BLaER1 treated with 17β-estradiol and CSF1 and Interleukin-3, amounts not matched to agents 10 nM and 100 nM (cell line): Measurements from ENCODE around the gene ZBTB7A.

ENCODE experiments used
- H3K27ac ChIP-seq, 11 experiments: shearing (Covaris generic); formaldehyde crosslinking; 2 replicates each; pipeline ENCODE4 v1.8.1; 2022
- H3K27me3 ChIP-seq, 11 experiments: shearing (Covaris generic); formaldehyde crosslinking; 2 replicates each; pipeline ENCODE4 v1.8.1; 2022
- H3K36me3 ChIP-seq, 11 experiments: shearing (Covaris generic); formaldehyde crosslinking; 2 replicates each; pipeline ENCODE4 v1.8.1; 2022
- H3K4me1 ChIP-seq, 10 experiments: shearing (Covaris generic); formaldehyde crosslinking; 2 replicates each; pipeline ENCODE4 v1.8.1; 2022
- H3K4me2 ChIP-seq, 11 experiments: shearing (Covaris generic); formaldehyde crosslinking; 2 replicates each; pipeline ENCODE4 v1.8.1; 2022
- H3K4me3 ChIP-seq, 10 experiments: shearing (Covaris generic); formaldehyde crosslinking; 2 replicates each; pipeline ENCODE4 v1.8.1; 2022
- H3K9ac ChIP-seq, 11 experiments: shearing (Covaris generic); formaldehyde crosslinking; 2 replicates each; pipeline ENCODE4 v1.8.1; 2022
- H3K9me3 ChIP-seq, 11 experiments: shearing (Covaris generic); formaldehyde crosslinking; replicated peaks in 1 of 11; 2 replicates each; pipeline ENCODE4 v1.8.1; 2022
- H4K20me1 ChIP-seq, 11 experiments: shearing (Covaris generic); formaldehyde crosslinking; 2 replicates each; pipeline ENCODE4 v1.8.1; 2022
- Cebpa-rat ChIP-seq, 11 experiments: shearing (Covaris generic); IDR thresholded peaks; 2 replicates each; pipeline ENCODE4 v1.8.1; 2022

The ZBTB7A gene

GRCh38 chr19:4066682-4067395 is at the start of gene ZBTB7A:
TSS of gene ZBTB7A (minus strand) at chr19:4066899. CDS start at chr19:4055232, 11,667 bp downstream.
- peak within 1 kb of the TSS; percentile 86 to 96 (median 91) for H3K27ac ChIP-seq
- TF ChIP-seq Cebpa-rat (IDR thresholded peaks at IDR 0.05), result no peak
- H3K9ac ChIP-seq, result peak within 1 kb of the TSS; percentile 90 to 100 (median 96)

DNA sequence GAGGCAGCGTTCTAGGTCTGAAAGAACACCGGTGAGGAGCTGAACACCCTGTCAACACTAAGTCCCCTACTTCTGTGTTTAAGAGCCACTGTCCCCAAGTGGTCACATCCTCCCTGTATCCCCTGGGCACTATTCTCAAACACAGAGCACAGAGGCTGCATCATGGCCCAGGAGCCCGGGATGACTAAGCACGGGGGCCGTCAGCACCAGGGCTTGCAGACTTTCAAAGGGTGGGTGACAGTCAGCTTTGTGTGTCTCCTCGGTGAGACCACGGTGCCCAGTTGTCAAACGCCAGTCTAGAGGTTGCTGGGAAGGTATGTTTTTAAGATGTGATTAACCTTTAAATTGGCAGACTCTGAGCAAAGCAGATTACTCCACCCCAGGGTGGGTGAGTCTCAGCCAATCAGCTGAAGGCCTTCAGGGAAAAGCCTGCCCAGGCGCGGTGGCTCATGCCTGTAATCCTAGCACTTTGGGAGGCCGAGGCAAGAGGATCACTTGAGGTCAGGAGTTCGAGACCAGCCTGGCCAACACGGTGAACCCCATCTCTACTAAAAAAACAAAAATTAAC is 49.2 kb upstream of the ZBTB7A start:
- Histone ChIP-seq H3K27me3 (no peaks in the 10 kb centered on the region), H3K4me2 (peak overlapping the region; percentile 75 to 99 (median 97)), H3K27ac (peak overlapping the region in 9 of 11 experiments; percentile 11 to 61 (median 43); a peak in 15 of 22 replicates), H3K4me3 (peak overlapping the region in 5 of 10 experiments; percentile 30 to 54 (median 39); a peak in 7 of 20 replicates), H3K4me1 (peaks cover 51 to 72% (median 62%) of the 10 kb centered on the region in 10 experiments), H4K20me1 (peaks cover 68 to 100% (median 99%) of the 10 kb centered on the region in 11 experiments), H3K36me3 (peaks cover 54 to 100% (median 84%) of the 10 kb centered on the region in 11 experiments), H3K9ac (peak overlapping the region; percentile 5 to 71 (median 56)), H3K9me3 (peaks cover 0 to 9% (median 0%) of the 10 kb centered on the region in 11 experiments; a peak in 4 of 22 replicates)
- no peak for TF ChIP-seq Cebpa-rat (IDR thresholded peaks at IDR 0.05)

More at GRCh38 chr19:4066682-4067395, at the start of gene ZBTB7A:
- peaks cover 41 to 50% (median 45%) of the 10 kb centered on the region in 10 experiments for H3K4me1 ChIP-seq
- peaks cover 16 to 30% (median 27%) of the 10 kb centered on the region in 11 experiments; a peak in 21 of 22 replicates for H3K36me3 ChIP-seq
- no peaks in the 10 kb centered on the region for H3K9me3 ChIP-seq
- peaks cover 32 to 34% (median 33%) of the 10 kb centered on the region in 11 experiments for H4K20me1 ChIP-seq
- H3K4me2 ChIP-seq, result peak within 1 kb of the TSS; percentile 78 to 97 (median 91)
- no peaks in the 10 kb centered on the region for H3K27me3 ChIP-seq
- H3K4me3 ChIP-seq, result peak within 1 kb of the TSS; percentile 83 to 96 (median 90)

DNA sequence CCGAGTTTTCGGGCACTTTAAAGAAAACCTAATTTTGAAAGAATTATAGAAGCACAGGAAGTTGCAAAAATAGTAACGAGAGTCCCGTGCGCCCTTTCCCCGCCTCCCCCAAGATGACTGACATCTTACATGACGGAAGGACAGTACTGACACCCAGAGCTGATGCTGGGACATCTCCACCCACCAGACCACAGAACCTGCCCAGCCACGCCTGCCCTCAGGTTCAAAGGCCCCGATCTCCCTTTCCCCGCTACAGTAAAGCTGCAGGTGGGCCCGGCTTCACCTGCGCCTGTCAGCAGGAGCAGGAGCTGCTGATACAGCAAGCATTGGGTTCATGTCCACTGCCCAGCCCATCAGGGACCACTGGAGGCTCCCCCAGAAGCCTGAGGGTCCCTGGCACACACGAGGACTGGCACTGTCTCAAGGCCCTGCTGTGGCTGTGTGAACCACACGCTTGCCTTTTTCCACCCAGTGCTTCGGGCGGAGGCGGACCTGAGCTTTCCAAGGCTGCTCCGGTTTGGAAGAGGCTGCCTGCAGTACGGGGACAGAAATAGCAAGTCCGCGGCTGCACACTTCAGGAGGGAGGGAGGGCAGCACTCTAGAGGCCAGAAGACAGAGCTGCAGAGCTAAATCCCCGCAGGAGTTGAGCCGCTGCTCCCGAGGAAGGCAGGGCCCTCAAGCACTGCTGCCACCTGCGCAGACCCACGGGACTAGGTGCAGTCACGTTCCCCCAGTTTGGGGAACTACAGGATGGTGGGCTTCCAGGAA is 48.5 kb upstream of the ZBTB7A start:
- Histone ChIP-seq H3K4me3 (peak overlapping the region in 7 of 10 experiments; percentile 30 to 54 (median 39); a peak in 12 of 20 replicates), H4K20me1 (peaks cover 62 to 100% (median 99%) of the 10 kb centered on the region in 11 experiments), H3K4me2 (peak overlapping the region; percentile 75 to 99 (median 97)), H3K27me3 (no peaks in the 10 kb centered on the region), H3K27ac (peak overlapping the region in 9 of 11 experiments; percentile 11 to 61 (median 43); a peak in 18 of 22 replicates), H3K9ac (peak overlapping the region; percentile 5 to 71 (median 56); a peak in 21 of 22 replicates), H3K4me1 (peaks cover 56 to 79% (median 64%) of the 10 kb centered on the region in 10 experiments), H3K36me3 (peaks cover 60 to 100% (median 85%) of the 10 kb centered on the region in 11 experiments), H3K9me3 (peaks cover 0 to 9% (median 0%) of the 10 kb centered on the region in 11 experiments; a peak in 4 of 22 replicates)
- no peak for TF ChIP-seq Cebpa-rat (IDR thresholded peaks at IDR 0.05)

DNA sequence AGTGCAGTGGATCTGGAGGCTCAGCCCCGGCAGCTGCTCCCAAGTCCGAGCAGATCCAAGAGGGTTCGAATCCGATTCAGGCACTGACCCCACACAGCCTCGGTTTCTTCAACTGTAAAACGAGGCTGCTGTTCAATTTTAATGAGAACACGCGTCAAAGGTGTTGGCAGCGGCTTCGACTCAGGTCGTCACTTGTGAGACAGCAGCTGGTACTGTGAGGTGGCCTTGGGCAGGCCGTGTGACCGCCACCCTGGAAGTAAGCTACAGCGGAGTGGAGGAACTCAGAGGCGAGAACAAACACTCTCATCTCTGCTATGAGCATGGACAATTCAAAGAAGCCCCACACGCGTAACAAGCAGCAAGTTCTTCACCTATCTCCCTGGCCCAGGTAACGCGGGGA is 47.5 kb upstream of the ZBTB7A start:
- Histone ChIP-seq H3K36me3 (peaks cover 62 to 98% (median 84%) of the 10 kb centered on the region in 11 experiments), H4K20me1 (peaks cover 54 to 100% (median 93%) of the 10 kb centered on the region in 11 experiments), H3K9me3 (peaks cover 0 to 9% (median 0%) of the 10 kb centered on the region in 11 experiments; a peak in 4 of 22 replicates), H3K27ac (peak overlapping the region in 1 of 11 experiments; percentile 55; a peak in 2 of 22 replicates), H3K9ac (peak overlapping the region in 4 of 11 experiments; percentile 10 to 70 (median 58); a peak in 2 of 22 replicates), H3K27me3 (no peaks in the 10 kb centered on the region), H3K4me3 (no peak overlapping the region), H3K4me2 (peak overlapping the region; percentile 75 to 99 (median 97); a peak in 21 of 22 replicates), H3K4me1 (peaks cover 65 to 89% (median 71%) of the 10 kb centered on the region in 10 experiments)
- no peak for TF ChIP-seq Cebpa-rat (IDR thresholded peaks at IDR 0.05)

GRCh38 chr19:4113398-4114088 is 46.8 kb upstream of the ZBTB7A start:
- Histone ChIP-seq H3K36me3 (peaks cover 60 to 94% (median 82%) of the 10 kb centered on the region in 11 experiments), H3K27ac (0 out of 22 replicates have a peak overlapping the region, but pooled peaks of 1 of the 11 experiments have one; percentile 20), H4K20me1 (peaks cover 49 to 100% (median 90%) of the 10 kb centered on the region in 11 experiments), H3K9ac (peak overlapping the region in 9 of 11 experiments; percentile 1 to 61 (median 26); a peak in 11 of 22 replicates), H3K9me3 (peaks cover 0 to 9% (median 0%) of the 10 kb centered on the region in 11 experiments; a peak in 4 of 22 replicates), H3K4me2 (peak overlapping the region; percentile 75 to 99 (median 97)), H3K4me1 (peaks cover 72 to 96% (median 78%) of the 10 kb centered on the region in 10 experiments), H3K4me3 (peak overlapping the region in 1 of 10 experiments; percentile 24; a peak in 1 of 20 replicates), H3K27me3 (no peaks in the 10 kb centered on the region)
- TF ChIP-seq Cebpa-rat (IDR thresholded peaks at IDR 0.05), result no peak

GRCh38 chr19:4112367-4112766 is 45.7 kb upstream of the ZBTB7A start:
- peak overlapping the region in 8 of 11 experiments; percentile 0 to 61 (median 32); a peak in 8 of 22 replicates for H3K9ac ChIP-seq
- H3K4me3 ChIP-seq, result no peak overlapping the region; a peak in 1 of 20 replicates
- H3K27me3 ChIP-seq, result no peaks in the 10 kb centered on the region
- H4K20me1 ChIP-seq, result peaks cover 37 to 99% (median 85%) of the 10 kb centered on the region in 11 experiments
- H3K4me1 ChIP-seq, result peaks cover 75 to 97% (median 81%) of the 10 kb centered on the region in 10 experiments
- H3K4me2 ChIP-seq, result peak overlapping the region; percentile 75 to 99 (median 97); a peak in 21 of 22 replicates
- peaks cover 59 to 94% (median 82%) of the 10 kb centered on the region in 11 experiments for H3K36me3 ChIP-seq
- TF ChIP-seq Cebpa-rat (IDR thresholded peaks at IDR 0.05), result no peak
- peak overlapping the region in 4 of 11 experiments; percentile 8 to 20 (median 18); a peak in 5 of 22 replicates for H3K27ac ChIP-seq
- H3K9me3 ChIP-seq, result peaks cover 0 to 9% (median 0%) of the 10 kb centered on the region in 11 experiments; a peak in 4 of 22 replicates

DNA sequence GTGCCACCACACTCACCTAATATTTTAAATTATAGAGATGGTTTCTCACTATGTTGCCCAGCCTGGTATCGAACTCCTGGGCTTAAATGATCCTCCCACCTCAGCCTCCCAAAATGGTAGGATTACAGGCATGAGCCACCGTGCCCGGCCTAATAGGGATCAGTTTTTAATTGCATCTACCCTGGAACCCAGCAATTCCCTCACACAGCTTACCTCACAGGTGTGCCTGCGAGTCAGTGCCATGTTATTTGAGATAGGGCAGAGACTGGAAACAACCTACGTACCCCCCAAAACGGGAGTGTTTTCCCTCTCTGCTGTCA is 42.9 kb upstream of the ZBTB7A start:
- no peaks in the 10 kb centered on the region for H3K27me3 ChIP-seq
- H3K4me1 ChIP-seq, result peaks cover 73 to 96% (median 81%) of the 10 kb centered on the region in 10 experiments
- H3K9me3 ChIP-seq, result peaks cover 0 to 9% (median 0%) of the 10 kb centered on the region in 11 experiments; a peak in 4 of 22 replicates
- H3K27ac ChIP-seq, result peak overlapping the region in 8 of 11 experiments; percentile 27 to 77 (median 55); a peak in 12 of 22 replicates
- no peak for TF ChIP-seq Cebpa-rat (IDR thresholded peaks at IDR 0.05)
- peaks cover 25 to 79% (median 62%) of the 10 kb centered on the region in 11 experiments for H4K20me1 ChIP-seq
- no peak overlapping the region; a peak in 1 of 20 replicates for H3K4me3 ChIP-seq
- H3K36me3 ChIP-seq, result peaks cover 61 to 87% (median 84%) of the 10 kb centered on the region in 11 experiments
- H3K9ac ChIP-seq, result peak overlapping the region; percentile 11 to 64 (median 50); a peak in 15 of 22 replicates
- peak overlapping the region; percentile 57 to 91 (median 77) for H3K4me2 ChIP-seq
